CD14-positive monocyte (primary cell): ENCODE data around the gene MAML3. TPM values are rescaled to one million over a fixed set of nuclear protein-coding genes. Genes with fewer than 3 reads are reported as not detected.

Source experiments
- DNase-seq, 3 donors: peaks; one replicate each; pipeline ENCODE4 v3.0.0-alpha.2; 2011 to 2022
- H2AFZ ChIP-seq: 2 replicates; pipeline ENCODE4 v1.6.0; 2012; ENCODE audit warnings: mild to moderate bottlenecking, low read depth, low read length, inconsistent platforms; ENCODE audit not compliant: insufficient read depth, poor library complexity, severe bottlenecking
- H3K27ac ChIP-seq, 2 donors: 1 replicate in 1 of 2; 2 replicates in 1 of 2; pipeline ENCODE4 v1.5.1; 2012 to 2013; ENCODE audit warnings: low read length in 2 of 2, control low read depth in 1 of 2, inconsistent platforms in 1 of 2, low read depth in 1 of 2, mild to moderate bottlenecking in 1 of 2
- H3K27me3 ChIP-seq, 2 donors: one replicate each; pipeline versions ENCODE4 v1.6.0 to v1.6.1; 2011 to 2013; ENCODE audit warnings: low read length in 2 of 2; ENCODE audit not compliant: control insufficient read depth in 2 of 2, insufficient read depth in 2 of 2
- H3K36me3 ChIP-seq, 2 donors: replicated peaks in 1 of 2; 1 replicate in 1 of 2; 2 replicates in 1 of 2; pipeline versions ENCODE4 v1.5.1 to v1.6.1; 2012 to 2013; ENCODE audit warnings: low read length in 2 of 2, control low read depth in 1 of 2, inconsistent platforms in 1 of 2, mild to moderate bottlenecking in 1 of 2; ENCODE audit not compliant: insufficient read depth in 2 of 2, control insufficient read depth in 1 of 2
- H3K4me1 ChIP-seq, 2 donors: 1 replicate in 1 of 2; 2 replicates in 1 of 2; pipeline versions ENCODE4 v1.5.1 to v1.6.1; 2012 to 2013; ENCODE audit warnings: low read length in 2 of 2, control low read depth in 1 of 2, inconsistent platforms in 1 of 2, mild to moderate bottlenecking in 1 of 2, moderate library complexity in 1 of 2; ENCODE audit not compliant: insufficient read depth in 2 of 2, control insufficient read depth in 1 of 2
- H3K4me2 ChIP-seq: replicated peaks from 2 replicates; pipeline ENCODE3; 2012; ENCODE audit warnings: low read length, moderate library complexity, mild to moderate bottlenecking; ENCODE audit not compliant: poor library complexity, severe bottlenecking; ENCODE audit errors: extremely low read depth
- H3K4me3 ChIP-seq, 3 experiments: fragments of 200-600 bp in 1 of 3; sonication (generic) in 1 of 3; replicated peaks in 1 of 3; 1 replicate in 2 of 3; 2 replicates in 1 of 3; pipeline ENCODE4 v1.5.1; 2011 to 2013; ENCODE audit warnings: low read length in 3 of 3, mild to moderate bottlenecking in 3 of 3, control low read depth in 2 of 3, low read depth in 2 of 3, inconsistent platforms in 1 of 3, moderate library complexity in 1 of 3
- H3K79me2 ChIP-seq: 2 replicates; pipeline ENCODE4 v1.6.0; 2012; ENCODE audit warnings: mild to moderate bottlenecking, control low read depth, inconsistent platforms, low read length, moderate library complexity; ENCODE audit not compliant: insufficient read depth
- H3K9ac ChIP-seq: 2 replicates; pipeline ENCODE4 v1.6.0; 2017; ENCODE audit warnings: low read length, mild to moderate bottlenecking; ENCODE audit not compliant: insufficient read depth, poor library complexity, severe bottlenecking
- H3K9me3 ChIP-seq, 2 donors: replicated peaks in 1 of 2; 1 replicate in 1 of 2; 2 replicates in 1 of 2; pipeline versions ENCODE4 v1.5.1 to v1.6.1; 2012 to 2013; ENCODE audit warnings: low read length in 2 of 2, control low read depth in 1 of 2; ENCODE audit not compliant: control insufficient read depth in 1 of 2, insufficient read depth in 1 of 2
- H4K20me1 ChIP-seq: 2 replicates; pipeline ENCODE4 v1.6.0; 2012; ENCODE audit warnings: mild to moderate bottlenecking, low read length, control low read depth, moderate library complexity; ENCODE audit not compliant: insufficient read depth
- H3K27ac Mint-ChIP-seq, 7 donors: one replicate each; pipeline ENCODE4 v1.8.0; 2020; ENCODE audit warnings: mild to moderate bottlenecking in 7 of 7, mixed read lengths in 7 of 7, moderate library complexity in 6 of 7, inconsistent platforms in 2 of 7
- H3K27me3 Mint-ChIP-seq, 3 donors: one replicate each; pipeline ENCODE4 v1.8.0; 2021 to 2022; ENCODE audit warnings: low read depth in 3 of 3, mild to moderate bottlenecking in 3 of 3, mixed read lengths in 3 of 3, moderate library complexity in 3 of 3, inconsistent platforms in 1 of 3
- H3K36me3 Mint-ChIP-seq, 2 donors: one replicate each; pipeline ENCODE4 v1.8.0; 2020; ENCODE audit warnings: mixed read lengths in 2 of 2, inconsistent platforms in 1 of 2, mild to moderate bottlenecking in 1 of 2
- H3K4me1 Mint-ChIP-seq: one replicate; pipeline ENCODE4 v1.8.0; 2020; ENCODE audit warnings: mild to moderate bottlenecking, mixed read lengths
- H3K4me3 Mint-ChIP-seq, 2 donors: one replicate each; pipeline ENCODE4 v1.8.0; 2020; ENCODE audit warnings: mild to moderate bottlenecking in 2 of 2, mixed read lengths in 2 of 2, moderate library complexity in 1 of 2
- H3K9me3 Mint-ChIP-seq, 7 donors: one replicate each; pipeline ENCODE4 v1.8.0; 2020 to 2022; ENCODE audit warnings: mixed read lengths in 7 of 7, mild to moderate bottlenecking in 6 of 7, moderate library complexity in 6 of 7, inconsistent platforms in 2 of 7
- CTCF ChIP-seq: fragments of 200-600 bp; IDR thresholded peaks from one replicate; pipeline ENCODE4 v1.8.0; 2022; ENCODE audit warnings: antibody characterized with exemption, mild to moderate bottlenecking
- WGBS: methylation state at CpG from one replicate; pipeline ENCODE4 v1.1.5; 2013; ENCODE audit warnings: missing lambda C conversion rate; ENCODE audit not compliant: insufficient coverage; 5-methylcytosine and 5-hydroxymethylcytosine counted together
- intact Hi-C, 2 donors: fragments of 100-400 bp; cut with micrococcal nuclease; formaldehyde crosslinking; loops; one replicate each; pipeline versions ENCODE4 v1.15.0 to v1.15.1; 2023
- polyA plus RNA-seq, 3 donors: library from polyadenylated mRNA; depleted of rRNA in 1 of 3; unstranded in 2 of 3; stranded (reverse) in 1 of 3; fragments of 300-500 nt in 2 of 3; fragments of >200 nt in 1 of 3; fragmentation: Illumina TruSeq in 2 of 3; gene quantifications; 1 replicate in 2 of 3; 2 replicates in 1 of 3; pipeline ENCODE4 v1.2.3, GENCODE V29; 2012 to 2021

MAML3 gene
- polyA plus RNA-seq, 3 donors = 1.5 to 6.5 (median 2.3) TPM

- H3K27me3 ChIP-seq = no peaks in the 10 kb centered on the region
- no peaks in the 10 kb centered on the region for H3K9me3 ChIP-seq
- no peaks in the 10 kb centered on the region for H4K20me1 ChIP-seq
- intact Hi-C loops = no loop called here
- no peaks in the 10 kb centered on the region for H3K36me3 ChIP-seq
- no peak overlapping the region for H3K4me3 ChIP-seq
- WGBS = 80% methylated on average over 5 of the region's 6 CpGs
- peaks cover 4% of the 10 kb centered on the region for H3K79me2 ChIP-seq
- no peak overlapping the region for H3K9ac ChIP-seq
- Mint-ChIP-seq H3K27me3 (no peaks in the 10 kb centered on the region), H3K4me3 (no peak overlapping the region), H3K27ac (no peak overlapping the region), H3K4me1 (peaks cover 23% of the 10 kb centered on the region), H3K36me3 (peaks cover 0 to 2% of the 10 kb centered on the region in 2 donors), H3K9me3 (no peaks in the 10 kb centered on the region)
- no peak overlapping the region for H3K4me2 ChIP-seq
- H3K4me1 ChIP-seq = peaks cover 16 to 26% of the 10 kb centered on the region in 2 donors
- no peak overlapping the region for H3K27ac ChIP-seq
- no peak overlapping the region for H2AFZ ChIP-seq
- DNase-seq = no peak
- no peak for TF ChIP-seq CTCF
Measured at GRCh38 chr4:140028676-140029517, 125.1 kb downstream of the MAML3 start.

DNA sequence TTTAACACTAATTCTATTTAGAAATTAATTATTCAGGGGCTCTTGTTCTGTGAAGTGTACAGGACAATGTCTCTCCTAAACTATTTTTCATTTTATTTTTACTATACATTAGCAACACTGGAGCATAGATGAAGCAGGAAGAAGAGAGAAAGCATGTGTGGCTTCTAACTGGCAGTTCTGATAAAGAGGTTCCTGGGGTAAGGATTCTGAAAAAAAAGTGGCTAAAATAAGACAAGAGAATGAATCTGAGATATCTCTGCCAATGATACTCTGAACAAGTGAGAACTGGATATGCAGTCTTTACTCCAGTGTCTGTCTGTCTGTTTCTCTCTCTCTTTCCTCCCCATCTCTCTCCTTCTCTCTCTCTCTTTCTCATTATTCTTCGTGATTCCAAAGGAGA lies 125.9 kb downstream of the MAML3 start:
- Mint-ChIP-seq H3K36me3 (peaks cover 0 to 2% of the 10 kb centered on the region in 2 donors), H3K27ac (peak overlapping the region in 1 of 7 donors; percentile 10), H3K27me3 (no peaks in the 10 kb centered on the region), H3K9me3 (no peaks in the 10 kb centered on the region), H3K4me3 (no peak overlapping the region), H3K4me1 (peaks cover 26% of the 10 kb centered on the region)
- 100% methylated on average over 1 of the region's 1 CpG for WGBS
- Histone ChIP-seq H3K27me3 (no peaks in the 10 kb centered on the region), H3K4me1 (peaks cover 18 to 29% of the 10 kb centered on the region in 2 donors), H3K36me3 (no peaks in the 10 kb centered on the region), H3K4me2 (no peak overlapping the region), H3K9me3 (no peaks in the 10 kb centered on the region), H3K79me2 (peaks cover 4% of the 10 kb centered on the region), H3K9ac (no peak overlapping the region), H3K4me3 (no peak overlapping the region), H3K27ac (no peak overlapping the region), H2AFZ (no peak overlapping the region), H4K20me1 (peaks cover 4% of the 10 kb centered on the region)
- intact Hi-C loops = no loop called here
- no peak for DNase-seq
- no peak for TF ChIP-seq CTCF
